NCI-H345 (cell line): ENCODE measurements around the gene PHF20.
"Not testable (repeated sequence)": the region's sequence is repeated elsewhere in the genome, so short reads cannot be mapped to it uniquely, and the experiment has no call there.

Source experiments
- DNase-seq: peaks from one replicate; lab custom pipeline; 2025; lab: John Stamatoyannopoulos, UW

The PHF20 gene

DNA sequence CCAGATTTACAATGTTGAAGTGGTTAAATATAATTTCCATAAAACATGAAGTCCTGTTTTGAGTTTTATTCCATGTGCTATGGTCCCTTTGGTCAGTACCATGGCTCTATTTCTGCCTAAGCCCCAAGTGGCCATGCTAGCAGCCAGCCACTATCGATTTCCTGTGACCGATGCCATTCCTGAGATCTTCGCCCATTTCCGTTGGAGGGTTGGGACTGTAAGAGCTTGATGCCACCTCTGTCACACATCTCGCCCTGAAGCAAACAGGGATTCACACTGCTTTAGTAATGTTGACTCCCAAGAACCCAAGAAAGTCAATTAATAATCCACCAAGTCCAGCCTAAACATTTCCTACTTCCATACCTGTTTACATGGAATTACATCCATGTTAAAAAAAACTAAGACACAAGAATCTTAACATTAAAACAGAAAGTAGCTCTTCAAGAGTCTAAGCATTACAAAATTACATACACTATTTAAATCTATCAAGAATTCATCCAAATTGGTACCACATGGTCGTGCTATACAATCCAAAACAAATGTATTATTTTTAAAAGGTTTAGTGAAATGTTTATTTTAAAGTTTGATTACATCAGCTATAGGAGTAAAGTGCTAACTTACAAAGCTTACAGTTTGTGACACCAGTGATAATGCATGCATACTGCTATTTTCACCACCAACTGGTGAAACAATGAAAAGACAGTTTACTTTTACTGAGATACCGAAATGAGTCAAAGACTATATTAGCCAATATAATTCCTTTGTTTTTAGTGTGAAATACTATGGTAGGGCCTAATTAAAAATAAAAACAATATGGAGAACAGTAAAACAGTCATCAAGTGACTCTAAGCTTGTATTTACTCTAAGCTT is 32.3 kb upstream of the PHF20 start:
- no peak for DNase-seq

DNA sequence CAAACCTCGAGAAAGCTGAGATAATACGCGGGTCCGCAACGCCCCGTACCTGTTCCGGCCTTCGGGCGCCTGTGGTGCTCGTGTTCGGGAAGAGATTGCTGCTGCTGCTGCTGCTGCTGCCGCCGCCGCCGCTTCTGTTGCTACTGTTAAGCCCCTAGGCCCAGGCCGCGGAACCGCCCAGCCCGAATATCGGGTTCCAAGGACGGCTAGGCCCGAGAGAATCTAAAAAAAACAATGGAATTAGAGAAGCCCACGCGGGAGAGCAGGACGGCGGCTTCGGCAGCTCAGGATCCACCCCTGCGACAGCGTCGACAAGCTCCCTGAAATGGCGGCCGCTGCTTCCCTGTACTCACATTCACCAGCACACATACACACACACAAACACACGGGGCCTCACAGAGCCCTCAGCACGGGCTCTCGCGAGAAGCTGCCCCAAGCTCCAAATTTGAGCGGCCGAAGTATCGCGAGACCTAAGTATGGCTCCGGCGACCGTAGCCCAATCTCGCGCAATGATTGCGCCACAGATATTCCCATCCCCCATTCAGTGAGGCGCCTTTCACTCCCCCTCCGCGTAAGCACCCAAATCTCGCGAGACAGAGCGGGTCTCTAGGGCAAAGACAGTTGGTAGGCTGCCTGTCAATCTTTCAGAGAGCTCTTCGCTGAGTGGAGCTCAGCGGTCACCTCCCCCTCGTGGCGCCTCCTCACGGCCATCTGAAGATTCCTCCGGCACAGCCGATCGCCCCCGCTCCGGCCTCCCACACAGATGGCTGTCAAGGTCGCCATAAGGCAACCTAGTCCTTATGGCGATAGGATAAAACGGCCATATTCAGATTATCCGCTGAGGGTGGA is 29.7 kb upstream of the PHF20 start, which contains the start of gene RBM39:
RBM39 (minus strand) TSS at position 369 of the 849 bp plus-strand sequence. CDS start 1,386 bp downstream, outside the sequence.
- DNase-seq, result peak; percentile 100

GRCh38 chr20:35742741-35743523 is 28.9 kb upstream of the PHF20 start:
- no peak for DNase-seq

DNA sequence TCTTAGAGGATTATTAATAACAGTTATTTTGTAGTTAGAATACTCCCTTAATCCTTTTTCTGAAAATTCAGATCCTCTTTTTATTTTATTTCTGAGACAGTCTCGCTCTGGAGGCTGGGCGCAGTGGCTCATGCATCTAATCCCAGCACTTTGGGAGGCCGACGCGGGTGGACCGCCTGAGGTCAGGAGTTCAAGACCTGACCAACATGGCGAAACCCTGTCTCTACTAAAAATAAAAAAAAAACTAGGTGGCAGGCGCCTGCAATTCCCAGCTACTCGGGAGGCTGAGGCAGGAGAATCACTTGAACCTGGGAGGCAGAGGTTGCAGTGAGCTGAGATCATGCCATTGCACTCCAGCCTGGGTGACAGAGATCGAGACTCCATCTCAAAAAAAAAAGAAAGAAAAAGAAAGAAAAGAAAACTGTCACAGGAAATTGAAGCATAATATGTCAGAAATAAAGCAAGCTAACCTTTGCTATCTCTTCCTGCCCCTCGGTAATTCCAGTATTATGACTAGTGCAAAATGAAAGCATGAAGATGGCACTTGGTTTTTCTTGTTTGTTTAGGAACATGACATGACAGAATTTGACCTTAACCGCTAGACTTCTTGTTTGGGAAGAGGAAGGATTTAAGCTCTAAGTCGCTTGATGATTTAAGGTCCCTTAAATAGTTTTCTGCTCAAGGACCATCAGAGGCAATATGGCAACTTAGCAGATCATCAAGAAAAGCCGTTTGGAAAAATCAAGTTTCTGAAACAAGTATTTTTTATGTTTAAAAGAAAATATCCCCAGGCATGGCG is 27.9 kb upstream of the PHF20 start:
- DNase-seq, result no peak

DNA sequence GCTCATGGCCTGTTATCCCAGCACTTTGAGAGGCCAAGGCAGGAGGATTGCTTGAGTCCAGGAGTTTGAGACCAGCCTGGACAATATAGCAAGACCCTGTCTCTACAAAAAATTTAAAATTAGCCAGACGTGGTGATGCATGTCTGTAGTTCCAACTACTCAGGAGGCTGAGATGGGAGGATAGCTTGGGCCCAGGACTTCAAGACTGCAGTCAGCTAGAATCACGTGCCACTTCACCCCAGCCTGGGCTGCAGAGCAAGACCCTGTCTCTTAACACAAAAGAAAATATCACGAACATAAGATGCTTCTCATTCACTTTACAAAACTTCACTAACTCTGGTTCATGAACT is 27.3 kb upstream of the PHF20 start:
- DNase-seq, result not testable (repeated sequence)

GRCh38 chr20:35750611-35751010 is 21.2 kb upstream of the PHF20 start:
- no peak for DNase-seq

DNA sequence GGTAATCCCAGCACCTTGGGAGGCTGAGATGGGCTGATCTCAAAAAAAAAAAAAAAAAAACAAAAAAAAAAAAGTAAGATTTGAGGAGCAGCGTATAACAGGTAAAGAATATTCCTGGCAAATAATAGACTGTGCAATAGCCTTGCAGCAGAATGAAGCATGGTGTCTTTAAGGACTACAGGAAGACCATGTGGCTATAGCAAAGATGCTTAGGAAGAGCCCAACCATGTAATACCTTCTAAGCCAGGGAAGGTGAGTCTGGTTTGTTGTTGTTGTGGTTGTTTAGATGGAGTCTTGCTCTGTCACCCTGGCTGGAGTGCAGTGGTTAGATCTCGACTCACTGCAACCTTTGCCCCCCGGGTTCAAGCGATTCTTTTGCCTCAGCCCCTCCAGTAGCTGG is 15.4 kb upstream of the PHF20 start:
- DNase-seq, result no peak

GRCh38 chr20:35757098-35757705 is 14.6 kb upstream of the PHF20 start:
- DNase-seq, result no peak

GRCh38 chr20:35761548-35761947 is 10.3 kb upstream of the PHF20 start:
- not testable (repeated sequence) for DNase-seq

- DNase-seq, result no peak
Observed at GRCh38 chr20:35762461-35762860, 9.4 kb upstream of the PHF20 start.

DNA sequence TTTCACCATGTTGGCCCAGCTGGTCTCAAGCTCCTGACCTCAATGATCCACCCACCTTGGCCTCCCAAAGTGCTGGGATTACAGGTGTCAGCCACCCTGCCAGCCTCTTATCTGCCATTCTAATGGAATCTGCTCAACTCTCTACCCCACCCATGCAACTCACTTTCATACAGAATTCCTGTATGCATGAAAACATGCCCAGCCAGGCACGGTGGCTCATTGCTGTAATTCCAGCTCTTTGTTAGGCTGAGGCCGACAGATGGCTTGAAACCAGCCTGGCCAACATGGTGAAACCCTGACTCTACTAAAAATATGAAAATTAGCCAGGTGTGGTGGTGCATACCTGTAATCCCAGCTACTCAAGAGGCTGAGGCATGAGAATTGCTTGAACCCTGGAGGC is 6.9 kb upstream of the PHF20 start:
- not testable (repeated sequence) for DNase-seq

DNA sequence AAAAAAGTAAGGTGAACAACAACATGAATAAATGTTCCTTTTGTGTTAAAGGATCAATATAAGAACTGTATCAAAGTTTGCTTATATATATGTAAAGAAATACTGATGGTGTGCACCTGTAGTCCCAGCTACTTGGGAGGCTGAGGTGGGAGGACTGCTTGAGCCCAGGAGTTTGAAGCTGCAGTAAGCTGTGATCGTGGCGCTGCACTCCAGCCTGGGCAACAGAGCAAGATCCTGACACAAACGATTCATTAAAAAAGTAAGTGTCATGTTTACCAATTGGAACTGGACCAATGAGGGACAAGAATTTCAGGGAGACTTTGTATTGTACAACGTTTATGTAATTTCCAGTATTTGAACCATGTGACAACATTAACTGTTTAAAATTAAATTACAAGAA is 5.0 kb upstream of the PHF20 start:
- no peak for DNase-seq

GRCh38 chr20:35767683-35768481 is 3.9 kb upstream of the PHF20 start:
- no peak for DNase-seq

DNA sequence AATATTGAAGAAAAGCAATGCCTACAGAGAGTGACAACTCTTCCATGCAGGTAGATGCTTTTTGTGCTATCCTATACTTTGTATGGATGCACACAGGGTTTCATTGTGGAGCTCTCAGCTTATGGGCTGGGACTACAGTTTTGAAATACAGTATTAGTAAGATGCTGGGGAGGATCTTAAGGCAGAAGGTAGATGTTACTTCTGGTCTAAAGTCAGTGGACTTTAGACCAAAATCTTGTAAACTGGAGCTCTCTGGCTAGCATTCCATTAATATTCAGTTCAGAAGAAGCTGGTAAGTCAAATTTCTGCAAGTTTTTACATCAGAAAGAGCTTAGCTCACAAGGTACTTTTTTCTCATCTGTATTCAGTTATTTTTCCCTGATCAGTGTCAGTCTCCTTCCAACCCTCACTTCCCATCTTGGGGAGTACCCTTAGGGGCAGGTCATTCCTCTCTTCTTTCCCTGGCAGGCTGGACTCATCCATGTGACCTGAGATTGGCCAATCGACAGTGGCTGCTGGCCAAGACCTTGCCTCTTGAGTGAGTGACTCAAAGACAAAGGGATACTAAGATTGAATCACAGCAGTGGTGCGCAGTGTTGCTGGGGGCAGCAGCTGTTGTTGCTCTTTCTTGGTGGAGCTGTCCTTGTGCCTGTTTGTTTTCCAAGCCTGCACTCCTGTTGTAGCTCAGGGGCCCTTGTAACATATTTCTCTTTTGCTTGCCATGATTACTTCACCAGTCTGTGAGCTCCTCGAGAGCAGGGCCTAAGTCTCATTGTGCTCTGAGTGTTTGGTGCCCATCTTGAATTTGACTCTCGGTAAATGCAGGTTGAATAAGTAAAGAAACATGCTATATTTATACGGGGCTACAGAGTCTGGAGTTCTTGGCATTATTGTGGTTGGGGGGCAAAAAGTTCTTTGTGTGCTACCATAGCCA is 2.8 kb upstream of the PHF20 start:
- DNase-seq, result peak; percentile 41

- DNase-seq, result no peak
Observed at GRCh38 chr20:35771367-35771688, 487 bp upstream of the PHF20 start.

DNA sequence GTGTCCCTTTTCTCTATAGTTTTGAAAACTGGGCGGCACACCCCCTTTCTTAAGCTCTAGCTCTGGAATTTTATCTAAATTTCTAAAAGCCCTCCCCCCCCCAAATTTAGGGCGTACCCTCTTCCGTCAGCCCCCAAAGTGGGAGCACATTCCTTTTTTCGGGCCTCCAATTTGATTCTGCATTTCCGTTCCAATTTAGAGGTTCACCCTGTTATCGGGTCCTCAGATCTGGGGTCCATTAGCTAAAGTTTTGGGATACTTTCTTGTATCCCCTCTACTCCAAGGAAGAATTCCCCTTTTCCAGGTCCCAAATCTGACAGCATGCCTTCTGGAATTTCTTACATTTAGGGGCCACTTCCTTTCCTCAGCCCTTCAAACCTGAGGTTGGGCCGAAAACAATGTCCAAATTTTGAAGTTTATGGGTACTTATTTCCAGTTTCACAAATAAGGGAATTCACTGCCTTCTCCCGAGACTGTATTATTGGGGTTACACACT is 796 bp downstream of the PHF20 start:
- DNase-seq, result no peak

DNA sequence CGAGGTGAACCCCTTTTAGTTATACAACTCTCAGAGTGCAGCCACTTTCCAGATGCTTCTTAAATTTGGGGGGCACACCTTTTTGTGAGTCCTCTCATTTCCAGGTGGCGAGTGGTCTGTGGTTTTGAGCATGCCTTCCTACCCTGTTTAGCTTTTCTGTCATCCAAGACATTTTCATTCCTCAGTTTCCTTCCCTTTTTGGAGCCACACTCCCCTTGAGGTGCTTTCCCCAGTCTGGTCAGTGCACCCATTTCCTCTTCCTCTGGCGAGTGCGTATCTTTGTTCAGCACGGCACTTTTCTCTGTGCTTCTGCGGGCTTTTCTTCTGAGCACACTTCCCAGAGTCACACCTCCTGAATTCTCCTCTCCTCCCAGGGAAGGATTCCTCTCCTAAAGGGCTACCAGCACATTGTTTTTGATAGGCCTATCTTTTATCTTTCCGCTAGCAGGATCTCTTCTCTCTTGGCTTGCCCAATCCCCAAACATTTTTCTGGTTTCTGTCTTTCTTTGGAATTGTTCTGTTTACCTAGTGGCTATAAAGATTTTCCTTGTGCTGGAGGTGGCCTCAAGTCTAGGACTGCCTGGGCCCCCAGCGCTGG is 1.4 kb downstream of the PHF20 start:
- no peak for DNase-seq

- DNase-seq, result no peak
Observed at GRCh38 chr20:35774391-35774790, 2.6 kb downstream of the PHF20 start.
